Esophagus muscularis mucosa (tissue), 4 donors: ENCODE measurements around the gene NDUFB3. TPM values are rescaled to one million over a fixed set of nuclear protein-coding genes. Genes with fewer than 3 reads are reported as not detected.

Experiments used
- DNase-seq: peaks from one replicate; pipeline ENCODE4 v3.0.0-alpha.2; 2017; ENCODE audit errors: extremely low spot score
- H3K27ac ChIP-seq, 4 donors: fragments of 200-600 bp; sonication (generic); replicated peaks in 1 of 4; 1 replicate in 3 of 4; 2 replicates in 1 of 4; pipeline ENCODE4 v1.5.1; 2016 to 2019; ENCODE audit warnings: mild to moderate bottlenecking in 1 of 4
- H3K27me3 ChIP-seq, 4 donors: fragments of 200-600 bp; sonication (generic); one replicate each; pipeline versions ENCODE4 v1.5.1 to v1.6.0; 2016 to 2019
- H3K36me3 ChIP-seq, 4 donors: fragments of 200-600 bp; sonication (generic); one replicate each; pipeline ENCODE4 v1.5.1; 2016 to 2019
- H3K4me1 ChIP-seq, 4 donors: fragments of 200-600 bp; sonication (generic); one replicate each; pipeline ENCODE4 v1.5.1; 2016 to 2019
- H3K4me3 ChIP-seq, 4 donors: fragments of 200-600 bp; sonication (generic); 1 replicate in 2 of 4; 2 replicates in 2 of 4; pipeline ENCODE4 v1.5.1; 2016 to 2019; ENCODE audit warnings: mild to moderate bottlenecking in 4 of 4, moderate library complexity in 1 of 4
- H3K9me3 ChIP-seq, 4 donors: fragments of 200-600 bp; sonication (generic); 1 replicate in 3 of 4; 2 replicates in 1 of 4; pipeline ENCODE4 v1.5.1; 2016 to 2019
- EP300 ChIP-seq: sonication (generic); formaldehyde crosslinking; IDR thresholded peaks from one replicate; pipeline ENCODE4 v1.6.1; 2017; ENCODE audit warnings: antibody characterized with exemption
- POLR2A ChIP-seq: fragments of 450-650 bp; IDR thresholded peaks from one replicate; pipeline ENCODE4 v1.6.1; 2017; ENCODE audit warnings: antibody characterized with exemption, moderate library complexity, mild to moderate bottlenecking, low read depth
- POLR2AphosphoS5 ChIP-seq, 2 donors: sonication (generic); formaldehyde crosslinking; IDR thresholded peaks; one replicate each; pipeline ENCODE4 v1.6.1; 2017; ENCODE audit warnings: antibody characterized with exemption in 2 of 2
- WGBS: methylation state at CpG from one replicate; pipeline ENCODE4 v1.1.5; 2018; 5-methylcytosine and 5-hydroxymethylcytosine counted together
- intact Hi-C: fragments of 100-400 bp; cut with DNase I; formaldehyde crosslinking; loops from one replicate; pipeline ENCODE4 v1.15.1; 2023
- total RNA-seq, 4 donors: library from RNA; depleted of rRNA; stranded (reverse); fragments of >200 nt; gene quantifications; one replicate each; pipeline versions ENCODE4 v1.1.0 to v1.2.1, GENCODE V29; 2016
- TF ChIP-seq, protein P1 (sequence below), 3 experiments: fragments of 200-600 bp in 2 of 3; fragments of 450-650 bp in 1 of 3; sonication (generic) in 2 of 3; IDR thresholded peaks; one replicate each; pipeline ENCODE4 v1.5.1; 2017 to 2019; ENCODE audit warnings: antibody characterized with exemption in 3 of 3, mild to moderate bottlenecking in 2 of 3, moderate library complexity in 1 of 3

Gene NDUFB3
- total RNA-seq, 4 donors from 2014 or later: 36.0 to 100 (median 47.6) TPM

DNA sequence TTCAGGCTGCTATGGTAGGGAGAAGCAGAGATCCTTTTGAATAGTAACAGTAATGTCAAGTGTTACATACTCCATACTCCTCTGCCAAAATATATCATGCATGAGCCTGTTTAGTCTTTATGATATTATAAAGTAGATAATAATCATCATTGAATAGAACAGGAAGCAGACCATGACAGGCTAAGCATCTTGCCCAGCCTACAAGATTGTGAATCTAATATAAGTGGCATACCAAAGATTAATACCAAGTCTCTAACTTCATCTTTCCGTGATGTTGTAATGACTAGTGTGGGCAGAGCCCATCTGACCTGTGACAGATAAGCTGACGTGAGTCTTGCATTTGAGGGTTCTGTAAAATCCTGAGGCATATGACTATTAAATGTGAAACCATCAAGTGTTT is 13.1 kb downstream of the NDUFB3 start:
- no peaks in the 10 kb centered on the region for H3K9me3 ChIP-seq
- no peak for DNase-seq
- no peak overlapping the region for H3K4me3 ChIP-seq
- TF ChIP-seq EP300 (no peak), POLR2A (no peak), POLR2AphosphoS5 (IDR thresholded peaks at IDR 0.05) (no peak)
- TF ChIP-seq, protein P1, sequence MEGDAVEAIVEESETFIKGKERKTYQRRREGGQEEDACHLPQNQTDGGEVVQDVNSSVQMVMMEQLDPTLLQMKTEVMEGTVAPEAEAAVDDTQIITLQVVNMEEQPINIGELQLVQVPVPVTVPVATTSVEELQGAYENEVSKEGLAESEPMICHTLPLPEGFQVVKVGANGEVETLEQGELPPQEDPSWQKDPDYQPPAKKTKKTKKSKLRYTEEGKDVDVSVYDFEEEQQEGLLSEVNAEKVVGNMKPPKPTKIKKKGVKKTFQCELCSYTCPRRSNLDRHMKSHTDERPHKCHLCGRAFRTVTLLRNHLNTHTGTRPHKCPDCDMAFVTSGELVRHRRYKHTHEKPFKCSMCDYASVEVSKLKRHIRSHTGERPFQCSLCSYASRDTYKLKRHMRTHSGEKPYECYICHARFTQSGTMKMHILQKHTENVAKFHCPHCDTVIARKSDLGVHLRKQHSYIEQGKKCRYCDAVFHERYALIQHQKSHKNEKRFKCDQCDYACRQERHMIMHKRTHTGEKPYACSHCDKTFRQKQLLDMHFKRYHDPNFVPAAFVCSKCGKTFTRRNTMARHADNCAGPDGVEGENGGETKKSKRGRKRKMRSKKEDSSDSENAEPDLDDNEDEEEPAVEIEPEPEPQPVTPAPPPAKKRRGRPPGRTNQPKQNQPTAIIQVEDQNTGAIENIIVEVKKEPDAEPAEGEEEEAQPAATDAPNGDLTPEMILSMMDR (IDR thresholded peaks at IDR 0.05): no peak
- intact Hi-C loops: no loop called here
- H3K36me3 ChIP-seq: peaks cover 37 to 93% (median 68%) of the 10 kb centered on the region in 4 donors
- 79% methylated on average over 2 of the region's 2 CpGs for WGBS
- H3K27me3 ChIP-seq: no peaks in the 10 kb centered on the region
- no peak overlapping the region for H3K27ac ChIP-seq
- no peaks in the 10 kb centered on the region for H3K4me1 ChIP-seq

DNA sequence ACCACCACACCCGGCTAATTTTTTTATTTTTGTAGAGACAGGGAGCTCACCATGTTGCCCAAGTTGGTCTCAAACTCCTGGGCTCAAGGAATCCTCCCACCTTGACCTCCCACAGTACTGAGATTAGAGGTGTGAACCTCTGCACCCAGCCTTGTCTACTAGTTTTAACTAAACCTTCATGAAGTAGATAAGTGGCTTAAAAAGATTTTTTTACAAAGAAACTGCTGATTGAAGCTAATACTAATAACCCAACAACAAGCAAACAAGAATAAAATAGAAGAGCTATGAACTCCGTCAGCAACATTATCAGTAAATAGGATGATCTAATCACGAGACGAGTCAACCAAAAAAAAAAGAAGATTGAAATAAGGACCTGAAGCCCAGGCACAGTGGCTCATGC is 18.8 kb downstream of the NDUFB3 start:
- intact Hi-C loops: no loop called here
- WGBS: 92% methylated on average over 4 of the region's 4 CpGs
- TF ChIP-seq POLR2AphosphoS5 (IDR thresholded peaks at IDR 0.05): no peak
- TF ChIP-seq, protein P1 (IDR thresholded peaks at IDR 0.05): no peak
- no peak for TF ChIP-seq POLR2A
- no peak for TF ChIP-seq EP300
- H3K27me3 ChIP-seq: no peaks in the 10 kb centered on the region
- no peaks in the 10 kb centered on the region for H3K9me3 ChIP-seq
- H3K36me3 ChIP-seq: peaks cover 17 to 52% (median 42%) of the 10 kb centered on the region in 4 donors
- no peak overlapping the region for H3K27ac ChIP-seq
- no peak overlapping the region for H3K4me3 ChIP-seq
- DNase-seq: no peak
- no peaks in the 10 kb centered on the region for H3K4me1 ChIP-seq

- WGBS: 93% methylated on average over 5 of the region's 5 CpGs
- H3K9me3 ChIP-seq: no peaks in the 10 kb centered on the region
- no peak overlapping the region for H3K27ac ChIP-seq
- intact Hi-C loops: no loop called here
- DNase-seq: no peak
- H3K4me3 ChIP-seq: no peak overlapping the region
- TF ChIP-seq POLR2A (no peak), EP300 (no peak), POLR2AphosphoS5 (IDR thresholded peaks at IDR 0.05) (no peak)
- TF ChIP-seq, protein P1 (IDR thresholded peaks at IDR 0.05): no peak
- no peaks in the 10 kb centered on the region for H3K27me3 ChIP-seq
- peaks cover 0 to 23% (median 18%) of the 10 kb centered on the region in 4 donors for H3K36me3 ChIP-seq
- no peaks in the 10 kb centered on the region for H3K4me1 ChIP-seq
These were observed 21.8 kb downstream of the NDUFB3 start for GRCh38 chr2:201093573-201093972.

GRCh38 chr2:201100497-201100896 is 28.7 kb downstream of the NDUFB3 start:
- H3K4me1 ChIP-seq: no peaks in the 10 kb centered on the region
- WGBS: 91% methylated on average over 3 of the region's 3 CpGs
- TF ChIP-seq EP300 (no peak), POLR2AphosphoS5 (IDR thresholded peaks at IDR 0.05) (no peak), POLR2A (no peak)
- TF ChIP-seq, protein P1 (IDR thresholded peaks at IDR 0.05): no peak
- H3K4me3 ChIP-seq: no peak overlapping the region
- H3K27ac ChIP-seq: no peak overlapping the region
- no peak for DNase-seq
- H3K27me3 ChIP-seq: no peaks in the 10 kb centered on the region
- H3K36me3 ChIP-seq: peaks cover 0 to 1% (median 0%) of the 10 kb centered on the region in 4 donors
- intact Hi-C loops: no loop called here
- no peaks in the 10 kb centered on the region for H3K9me3 ChIP-seq

DNA sequence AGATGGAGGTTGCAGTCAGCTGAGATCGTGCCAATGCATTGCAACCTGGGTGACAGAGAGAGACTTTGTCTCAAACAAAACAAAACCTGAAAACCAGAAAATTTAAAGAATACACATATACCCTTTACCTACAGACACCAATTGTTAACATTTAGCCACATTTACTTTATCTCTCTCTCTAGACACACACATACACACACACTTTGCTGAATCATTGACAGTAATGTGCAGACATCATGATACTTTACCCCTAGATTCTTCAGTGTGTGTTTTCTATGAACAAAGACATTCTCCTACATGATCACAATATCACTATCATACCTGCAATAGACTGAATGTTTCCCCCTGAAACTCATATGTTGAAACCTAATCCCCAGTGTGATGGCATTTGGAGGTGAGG is 34.0 kb downstream of the NDUFB3 start:
- H3K9me3 ChIP-seq: no peaks in the 10 kb centered on the region
- intact Hi-C loops: no loop called here
- TF ChIP-seq, protein P1 (IDR thresholded peaks at IDR 0.05): no peak
- no peak for TF ChIP-seq EP300
- H3K4me1 ChIP-seq: peaks cover 0 to 1% (median 0%) of the 10 kb centered on the region in 4 donors
- peaks cover 0 to 3% (median 0%) of the 10 kb centered on the region in 4 donors for H3K36me3 ChIP-seq
- H3K27ac ChIP-seq: no peak overlapping the region
- no peaks in the 10 kb centered on the region for H3K27me3 ChIP-seq
- WGBS: 100% methylated on average over 1 of the region's 1 CpG
- DNase-seq: no peak
- H3K4me3 ChIP-seq: no peak overlapping the region
